Vagina (tissue), 2 donors: Measurements from ENCODE around the gene FAM124A. TPM values are rescaled to one million over a fixed set of nuclear protein-coding genes. Genes with fewer than 3 reads are reported as not detected.

Experiments
- DNase-seq, 2 donors: peaks; one replicate each; pipeline ENCODE4 v3.0.0-alpha.2; 2017; ENCODE audit errors: extremely low spot score in 2 of 2
- H3K27ac ChIP-seq: fragments of 200-600 bp; sonication (generic); one replicate; pipeline ENCODE4 v1.5.1; 2019
- H3K27me3 ChIP-seq: fragments of 200-600 bp; sonication (generic); one replicate; pipeline ENCODE4 v1.5.1; 2019
- H3K36me3 ChIP-seq, 2 donors: fragments of 200-600 bp; sonication (generic); one replicate each; pipeline ENCODE4 v1.5.1; 2017 to 2019
- H3K4me1 ChIP-seq: fragments of 200-600 bp; sonication (generic); one replicate; pipeline ENCODE4 v1.5.1; 2019
- H3K4me3 ChIP-seq, 2 donors: fragments of 200-600 bp; sonication (generic); 1 replicate in 1 of 2; 2 replicates in 1 of 2; pipeline ENCODE4 v1.5.1; 2016 to 2019
- H3K9me3 ChIP-seq: fragments of 200-600 bp; sonication (generic); one replicate; pipeline ENCODE4 v1.5.1; 2019
- CTCF ChIP-seq, 3 experiments: fragments of 450-650 bp in 2 of 3; fragments of 200-600 bp in 1 of 3; sonication (generic) in 1 of 3; IDR thresholded peaks; one replicate each; pipeline ENCODE4 v1.5.1; 2017 to 2019; ENCODE audit warnings: antibody characterized with exemption in 3 of 3, mild to moderate bottlenecking in 2 of 3, moderate library complexity in 2 of 3
- POLR2A ChIP-seq, 2 donors: fragments of 450-650 bp; IDR thresholded peaks; one replicate each; pipeline ENCODE4 v1.6.1; 2017; ENCODE audit warnings: antibody characterized with exemption in 2 of 2, mild to moderate bottlenecking in 2 of 2, moderate library complexity in 2 of 2
- POLR2AphosphoS5 ChIP-seq, 2 donors: sonication (generic); formaldehyde crosslinking; IDR thresholded peaks; one replicate each; pipeline ENCODE4 v1.9.0; 2017; ENCODE audit warnings: antibody characterized with exemption in 2 of 2, mild to moderate bottlenecking in 2 of 2, low read depth in 1 of 2; ENCODE audit not compliant: insufficient read depth in 1 of 2
- intact Hi-C: fragments of 100-400 bp; cut with DNase I; formaldehyde crosslinking; loops from one replicate; pipeline ENCODE4 v1.15.1; 2023
- total RNA-seq: library from RNA; depleted of rRNA; stranded (reverse); fragments of >200 nt; gene quantifications from one replicate; pipeline ENCODE4 v1.2.3, GENCODE V29; 2016

FAM124A gene
- total RNA-seq, 1 donor from 2014 or later: 5.4 TPM

- Histone ChIP-seq H3K36me3 (no peaks in the 10 kb centered on the region), H3K27me3 (no peaks in the 10 kb centered on the region), H3K4me3 (no peak overlapping the region), H3K9me3 (no peaks in the 10 kb centered on the region), H3K27ac (no peak overlapping the region), H3K4me1 (no peaks in the 10 kb centered on the region)
- intact Hi-C loops: no loop called here
- DNase-seq: no peak
- TF ChIP-seq CTCF (IDR thresholded peaks at IDR 0.05): no peak
- no peak for TF ChIP-seq POLR2AphosphoS5 (IDR thresholded peaks at IDR 0.05; ENCODE audit: insufficient read depth in 1 of 2, low read depth in 1 of 2)
- no peak for TF ChIP-seq POLR2A (IDR thresholded peaks at IDR 0.05)
Measured at GRCh38 chr13:51178456-51179074, 43.6 kb upstream of the FAM124A start.

- Histone ChIP-seq H3K27me3 (no peaks in the 10 kb centered on the region), H3K27ac (no peak overlapping the region), H3K36me3 (no peaks in the 10 kb centered on the region), H3K9me3 (no peaks in the 10 kb centered on the region), H3K4me3 (no peak overlapping the region), H3K4me1 (no peaks in the 10 kb centered on the region)
- DNase-seq: no peak
- TF ChIP-seq CTCF (IDR thresholded peaks at IDR 0.05) (no peak), POLR2AphosphoS5 (IDR thresholded peaks at IDR 0.05; ENCODE audit: insufficient read depth in 1 of 2, low read depth in 1 of 2) (no peak), POLR2A (IDR thresholded peaks at IDR 0.05) (no peak)
- intact Hi-C loops: no loop called here
Measured at GRCh38 chr13:51179432-51179971, 42.7 kb upstream of the FAM124A start.

- Histone ChIP-seq H3K27me3 (no peaks in the 10 kb centered on the region), H3K4me1 (no peaks in the 10 kb centered on the region), H3K9me3 (no peaks in the 10 kb centered on the region), H3K4me3 (no peak overlapping the region), H3K27ac (no peak overlapping the region), H3K36me3 (no peaks in the 10 kb centered on the region)
- DNase-seq: no peak
- no peak for TF ChIP-seq POLR2AphosphoS5 (IDR thresholded peaks at IDR 0.05; ENCODE audit: insufficient read depth in 1 of 2, low read depth in 1 of 2)
- no peak for TF ChIP-seq CTCF (IDR thresholded peaks at IDR 0.05)
- TF ChIP-seq POLR2A (IDR thresholded peaks at IDR 0.05): no peak
- intact Hi-C loops: no loop called here
Measured at GRCh38 chr13:51180853-51181511, 41.2 kb upstream of the FAM124A start.

- TF ChIP-seq POLR2A (IDR thresholded peaks at IDR 0.05) (no peak), CTCF (IDR thresholded peaks at IDR 0.05) (no peak), POLR2AphosphoS5 (IDR thresholded peaks at IDR 0.05; ENCODE audit: insufficient read depth in 1 of 2, low read depth in 1 of 2) (no peak)
- no peak overlapping the region for H3K4me3 ChIP-seq
- H3K27me3 ChIP-seq: no peaks in the 10 kb centered on the region
- no peaks in the 10 kb centered on the region for H3K36me3 ChIP-seq
- intact Hi-C loops: no loop called here
- no peak overlapping the region for H3K27ac ChIP-seq
- no peak for DNase-seq
- no peaks in the 10 kb centered on the region for H3K9me3 ChIP-seq
- H3K4me1 ChIP-seq: no peaks in the 10 kb centered on the region
Measured at GRCh38 chr13:51181786-51182383, 40.3 kb upstream of the FAM124A start.
